Psoas muscle (tissue), 8 donors: Measurements from ENCODE around the gene SLC66A2. TPM values are rescaled to one million over a fixed set of nuclear protein-coding genes. Genes with fewer than 3 reads are reported as not detected.
A peak's percentile ranks its signal among the peaks of the same experiment; 100 is the strongest.

Experiments used
- ATAC-seq, 4 donors: fragments of 200-7000 bp; cut with Tn5 transposase; one replicate each; pipeline ENCODE4 v1.9.1; 2020; ENCODE audit warnings: moderate library complexity in 3 of 4, mild to moderate bottlenecking in 2 of 4
- DNase-seq, 2 donors: peaks; one replicate each; pipeline ENCODE4 v3.0.0-alpha.2; 2020
- H3K27ac ChIP-seq: fragments of 200-600 bp; one replicate; pipeline ENCODE4 v1.8.0; 2022
- H3K27me3 ChIP-seq, 3 donors: fragments of 200-600 bp in 1 of 3; one replicate each; pipeline versions ENCODE4 v1.6.1 to v1.8.0; 2013 to 2022; ENCODE audit warnings: low read length in 2 of 3, mild to moderate bottlenecking in 2 of 3, moderate library complexity in 1 of 3; ENCODE audit not compliant: insufficient read depth in 3 of 3
- H3K36me3 ChIP-seq, 2 donors: fragments of 200-600 bp in 1 of 2; one replicate each; pipeline versions ENCODE4 v1.6.1 to v1.8.0; 2013 to 2022; ENCODE audit warnings: low read depth in 1 of 2, mild to moderate bottlenecking in 1 of 2, moderate library complexity in 1 of 2; ENCODE audit not compliant: insufficient read depth in 1 of 2
- H3K4me1 ChIP-seq: fragments of 200-600 bp; one replicate; pipeline ENCODE4 v1.8.0; 2022
- H3K4me3 ChIP-seq: fragments of 200-600 bp; one replicate; pipeline ENCODE4 v1.8.0; 2022; ENCODE audit warnings: mild to moderate bottlenecking
- H3K9me3 ChIP-seq: fragments of 200-600 bp; one replicate; pipeline ENCODE4 v1.8.0; 2022
- CTCF ChIP-seq: fragments of 200-600 bp; IDR thresholded peaks from one replicate; pipeline ENCODE4 v1.8.0; 2022; ENCODE audit warnings: antibody characterized with exemption
- WGBS, 3 donors: extraction: QIAGEN DNeasy Blood & Tissue Kit; methylation state at CpG; one replicate each; pipeline versions ENCODE4 v1.1.6 to v1.1.7; 2013; 5-methylcytosine and 5-hydroxymethylcytosine counted together
- intact Hi-C, 2 donors: fragments of 100-400 bp; cut with DNase I; formaldehyde crosslinking; loops; one replicate each; pipeline versions ENCODE4 v1.11.0 to v1.14.2; 2022
- polyA plus RNA-seq, 3 donors: library from polyadenylated mRNA; stranded (reverse); fragments of 200-250 nt; gene quantifications; one replicate each; pipeline ENCODE4 v1.2.3, GENCODE V29; 2013
- total RNA-seq, 4 donors: library from RNA; stranded (reverse); fragmentation: NEBNext Ultra II Directional in 2 of 4; extraction: Animal tissue kit (Norgen Biotek cat#: 25700) in 2 of 4; gene quantifications; one replicate each; pipeline versions ENCODE4 v1.2.1 to v1.2.4, GENCODE V29; 2021 to 2023
- donor health status: healthy with polysubstance abuse.
- donor health status: DM: no; HTN: no; CAD: no; lungs with moderate emphysema.
- donor health status: Bipolar disorder and iron deficiency.
- donor health status: healthy.
- donor health status: DM: yes; HTN: yes; CAD: no.
- donor health status: DM: no; HTN: no; CAD: no.
- donor health status: DM: no; HTN: no; CAD: no.
- donor health status: DM: yes; HTN: yes; CAD: no.

The SLC66A2 gene
- total and polyA plus RNA-seq, 7 donors: 36.4 to 160 (median 67.7) TPM

- ATAC-seq (no peak), DNase-seq (peak in 1 of 2 donors; percentile 49)
- no peak overlapping the region for H3K27ac ChIP-seq
- intact Hi-C loops: no loop called here
- H3K9me3 ChIP-seq: no peaks in the 10 kb centered on the region
- no peak for TF ChIP-seq CTCF
- no peaks in the 10 kb centered on the region for H3K27me3 ChIP-seq
- 95 to 98% (median 96%) methylated on average over 28 of the region's 28 CpGs for WGBS, 3 donors
- H3K4me1 ChIP-seq: peaks cover 4% of the 10 kb centered on the region
- no peak overlapping the region for H3K4me3 ChIP-seq
- H3K36me3 ChIP-seq: peaks cover 0 to 39% of the 10 kb centered on the region in 2 donors
Measured at GRCh38 chr18:79917169-79917852, 34.1 kb downstream of the SLC66A2 start.

GRCh38 chr18:79916546-79917168, 34.8 kb downstream of the SLC66A2 start:
- WGBS, 3 donors: 95 to 97% (median 96%) methylated on average over 21 to 24 of the region's 24 CpGs
- Histone ChIP-seq H3K27me3 (no peaks in the 10 kb centered on the region), H3K27ac (no peak overlapping the region), H3K4me1 (peaks cover 4% of the 10 kb centered on the region), H3K9me3 (no peaks in the 10 kb centered on the region), H3K4me3 (no peak overlapping the region), H3K36me3 (peaks cover 0 to 39% of the 10 kb centered on the region in 2 donors)
- no peak for ATAC-seq
- peak in 1 of 2 donors; percentile 20 for DNase-seq
- no peak for TF ChIP-seq CTCF
- intact Hi-C loops: no loop called here

DNA sequence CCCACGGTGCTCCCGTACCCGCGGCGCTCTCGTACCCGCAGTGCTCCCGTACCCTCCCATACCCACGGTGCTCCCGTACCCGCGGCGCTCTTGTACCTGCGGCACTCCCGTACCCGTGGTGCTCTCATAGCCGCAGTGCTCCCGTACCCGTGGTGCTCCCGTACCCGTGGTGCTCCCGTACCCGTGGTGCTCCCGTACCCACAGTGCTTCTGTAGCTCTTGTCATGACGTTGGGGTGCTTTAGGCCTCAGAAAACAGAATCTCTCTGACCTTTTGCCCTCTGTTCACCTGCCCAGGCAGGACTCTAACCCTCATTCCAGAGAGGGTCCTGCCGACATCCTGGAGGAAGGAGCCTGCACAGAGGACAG, 35.3 kb downstream of the SLC66A2 start:
- intact Hi-C loops: no loop called here
- Histone ChIP-seq H3K36me3 (peaks cover 0 to 39% of the 10 kb centered on the region in 2 donors), H3K27ac (no peak overlapping the region), H3K4me1 (peaks cover 4% of the 10 kb centered on the region), H3K27me3 (no peaks in the 10 kb centered on the region), H3K9me3 (no peaks in the 10 kb centered on the region), H3K4me3 (no peak overlapping the region)
- ATAC-seq (no peak), DNase-seq (no peak)
- WGBS, 3 donors: 87 to 90% (median 88%) methylated on average over 22 to 26 of the region's 26 CpGs
- no peak for TF ChIP-seq CTCF

- peak in 1 of 2 donors; percentile 41 for DNase-seq
Measured at GRCh38 chr18:79915161-79916127, 36.0 kb downstream of the SLC66A2 start.

More at GRCh38 chr18:79915161-79916127, 36.0 kb downstream of the SLC66A2 start:
- 94 to 96% (median 94%) methylated on average over 46 to 50 of the region's 50 CpGs for WGBS, 3 donors
- no peak for ATAC-seq
- TF ChIP-seq CTCF: no peak
- no peak overlapping the region for H3K27ac ChIP-seq
- intact Hi-C loops: no loop called here
- no peaks in the 10 kb centered on the region for H3K27me3 ChIP-seq
- no peak overlapping the region for H3K4me3 ChIP-seq
- H3K9me3 ChIP-seq: no peaks in the 10 kb centered on the region
- peaks cover 0 to 39% of the 10 kb centered on the region in 2 donors for H3K36me3 ChIP-seq
- peaks cover 4% of the 10 kb centered on the region for H3K4me1 ChIP-seq
